Nephron progenitor cell (in vitro differentiated cells): ENCODE measurements around the gene SPDYE4.
A peak's percentile ranks its signal among the peaks of the same experiment; 100 is the strongest.
"Not testable (repeated sequence)": the region's sequence is repeated elsewhere in the genome, so short reads cannot be mapped to it uniquely, and the experiment has no call there.

Experiments
- DNase-seq: peaks from one replicate; pipeline ENCODE4 v3.0.0; 2021
- H3K27ac Mint-ChIP-seq: 2 replicates; pipeline ENCODE4 v1.8.0; 2021; ENCODE audit warnings: mild to moderate bottlenecking, moderate library complexity, mixed read lengths
- H3K27me3 Mint-ChIP-seq: 2 replicates; pipeline ENCODE4 v1.8.0; 2021; ENCODE audit warnings: mild to moderate bottlenecking, low read depth, mixed read lengths; ENCODE audit not compliant: poor library complexity
- H3K36me3 Mint-ChIP-seq: 2 replicates; pipeline ENCODE4 v1.8.0; 2021; ENCODE audit warnings: low read depth, mixed read lengths
- H3K4me1 Mint-ChIP-seq: 2 replicates; pipeline ENCODE4 v1.8.0; 2021; ENCODE audit warnings: mixed read lengths
- H3K4me3 Mint-ChIP-seq: 2 replicates; pipeline ENCODE4 v1.8.0; 2021; ENCODE audit warnings: mild to moderate bottlenecking, moderate library complexity, mixed read lengths
- H3K9me3 Mint-ChIP-seq: 2 replicates; pipeline ENCODE4 v1.8.0; 2021; ENCODE audit warnings: mild to moderate bottlenecking, moderate library complexity, mixed read lengths
- TF ChIP-seq, protein P1 (sequence below): fragments of 200-600 bp; sonication (generic); IDR thresholded peaks from 2 replicates; pipeline ENCODE4 v1.5.0; 2021; ENCODE audit warnings: antibody characterized with exemption

The SPDYE4 gene, protein sequence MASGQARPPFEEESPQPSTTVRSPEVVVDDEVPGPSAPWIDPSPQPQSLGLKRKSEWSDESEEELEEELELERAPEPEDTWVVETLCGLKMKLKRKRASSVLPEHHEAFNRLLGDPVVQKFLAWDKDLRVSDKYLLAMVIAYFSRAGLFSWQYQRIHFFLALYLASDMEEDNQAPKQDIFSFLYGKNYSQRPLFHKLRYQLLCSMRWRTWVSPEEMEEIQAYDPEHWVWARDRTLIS

DNA sequence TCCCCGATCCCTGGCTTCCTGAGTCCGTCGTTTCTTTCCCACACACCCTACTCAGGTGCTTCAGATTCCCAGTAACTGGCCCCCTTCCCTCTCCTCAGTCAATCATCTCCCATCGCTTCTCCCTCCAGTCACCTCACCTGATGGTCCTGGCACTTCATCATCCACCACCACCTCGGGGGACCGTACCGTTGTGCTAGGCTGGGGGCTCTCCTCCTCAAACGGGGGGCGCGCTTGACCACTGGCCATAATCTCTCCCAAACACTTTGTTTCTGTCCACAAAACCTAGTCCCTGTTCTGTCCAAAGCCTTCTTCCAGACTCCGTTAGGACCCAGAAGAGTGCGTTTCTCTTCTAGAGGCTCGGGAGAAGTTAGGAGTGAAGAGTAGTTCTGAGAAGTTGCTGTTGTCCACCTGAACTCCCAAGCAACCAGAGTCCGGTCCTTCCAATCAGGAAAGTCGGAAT is at the start of gene SPDYE4:
Gene SPDYE4, minus strand, starts transcription at position 410 of the 460 bp plus-strand sequence. Its CDS starts 164 bp downstream, at position 246.
- Mint-ChIP-seq H3K4me3 (no peak within 1 kb of the TSS), H3K27ac (no peak within 1 kb of the TSS), H3K4me1 (peaks cover 12% of the 10 kb centered on the region), H3K9me3 (peaks cover 15% of the 10 kb centered on the region), H3K27me3 (peaks cover 8% of the 10 kb centered on the region), H3K36me3 (no peaks in the 10 kb centered on the region)
- TF ChIP-seq, protein P1, sequence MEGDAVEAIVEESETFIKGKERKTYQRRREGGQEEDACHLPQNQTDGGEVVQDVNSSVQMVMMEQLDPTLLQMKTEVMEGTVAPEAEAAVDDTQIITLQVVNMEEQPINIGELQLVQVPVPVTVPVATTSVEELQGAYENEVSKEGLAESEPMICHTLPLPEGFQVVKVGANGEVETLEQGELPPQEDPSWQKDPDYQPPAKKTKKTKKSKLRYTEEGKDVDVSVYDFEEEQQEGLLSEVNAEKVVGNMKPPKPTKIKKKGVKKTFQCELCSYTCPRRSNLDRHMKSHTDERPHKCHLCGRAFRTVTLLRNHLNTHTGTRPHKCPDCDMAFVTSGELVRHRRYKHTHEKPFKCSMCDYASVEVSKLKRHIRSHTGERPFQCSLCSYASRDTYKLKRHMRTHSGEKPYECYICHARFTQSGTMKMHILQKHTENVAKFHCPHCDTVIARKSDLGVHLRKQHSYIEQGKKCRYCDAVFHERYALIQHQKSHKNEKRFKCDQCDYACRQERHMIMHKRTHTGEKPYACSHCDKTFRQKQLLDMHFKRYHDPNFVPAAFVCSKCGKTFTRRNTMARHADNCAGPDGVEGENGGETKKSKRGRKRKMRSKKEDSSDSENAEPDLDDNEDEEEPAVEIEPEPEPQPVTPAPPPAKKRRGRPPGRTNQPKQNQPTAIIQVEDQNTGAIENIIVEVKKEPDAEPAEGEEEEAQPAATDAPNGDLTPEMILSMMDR = no peak
- no peak for DNase-seq

DNA sequence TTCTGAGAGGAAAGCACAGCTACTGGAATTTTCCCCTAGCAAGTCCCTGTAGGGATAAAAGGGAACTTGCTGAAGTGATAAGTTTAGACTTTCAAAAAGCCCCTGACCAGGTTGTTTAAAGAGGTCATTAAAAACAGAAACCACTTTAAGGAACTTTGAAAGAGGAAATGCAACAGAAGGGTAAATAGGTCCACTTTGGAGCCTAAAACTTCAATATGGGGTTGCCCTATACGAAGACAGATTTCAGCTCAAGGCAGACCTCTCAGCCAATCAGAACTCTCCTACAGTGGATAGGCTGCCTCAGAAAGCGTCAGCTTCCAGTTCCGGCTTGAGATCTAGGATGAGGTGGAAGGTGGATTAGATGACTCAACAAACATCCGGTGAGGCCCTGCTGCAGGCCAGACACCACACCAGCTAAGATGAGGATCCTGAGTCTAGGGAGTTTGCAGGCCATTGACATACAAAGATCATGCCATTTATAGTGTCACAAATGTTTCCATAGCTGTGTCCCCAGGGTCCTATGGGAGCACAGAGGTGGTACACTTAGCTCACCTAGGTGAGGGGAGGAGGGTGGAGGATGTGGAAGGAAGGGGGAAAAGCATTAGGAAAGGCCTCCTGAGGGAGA is 48.7 kb upstream of the SPDYE4 start:
- Mint-ChIP-seq H3K36me3 (no peaks in the 10 kb centered on the region), H3K4me1 (peaks cover 27% of the 10 kb centered on the region), H3K27ac (no peak overlapping the region), H3K9me3 (peaks cover 45% of the 10 kb centered on the region), H3K27me3 (peaks cover 24% of the 10 kb centered on the region), H3K4me3 (no peak overlapping the region)
- no peak for DNase-seq
- TF ChIP-seq, protein P1 = no peak

DNA sequence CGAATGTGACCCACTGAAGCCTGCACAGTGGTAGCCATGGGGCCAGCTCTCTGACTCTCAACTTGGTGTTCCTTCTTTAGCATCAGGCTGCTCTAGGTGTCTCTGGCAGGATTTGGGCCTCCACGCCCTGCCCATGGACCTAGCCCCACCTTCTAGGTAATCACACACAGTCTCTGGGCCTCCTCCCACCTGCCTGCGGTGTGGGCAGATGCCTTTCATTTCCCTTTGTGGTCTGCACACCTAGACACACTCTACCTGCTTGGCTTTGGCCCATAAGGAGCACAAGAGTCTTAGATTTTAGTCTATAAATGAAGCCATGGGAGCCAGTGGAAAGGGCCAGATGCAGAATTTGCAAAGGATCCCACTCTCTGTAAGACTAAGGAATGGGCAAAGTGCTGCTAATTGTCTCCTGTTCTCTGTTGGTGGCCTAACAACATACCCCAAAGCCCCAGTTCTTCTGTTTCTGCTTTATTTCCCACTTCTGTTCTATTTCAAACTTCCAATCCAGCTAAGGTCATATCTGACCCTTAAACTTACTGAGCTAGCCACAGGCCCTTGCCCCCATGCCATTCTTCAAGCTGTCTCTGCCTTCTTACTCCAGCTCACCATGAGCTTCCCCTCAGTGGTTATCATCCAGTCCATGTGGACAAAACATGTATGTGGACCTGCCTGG is 48.0 kb upstream of the SPDYE4 start:
- H3K27ac Mint-ChIP-seq = no peak overlapping the region
- no peak for DNase-seq
- H3K36me3 Mint-ChIP-seq = no peaks in the 10 kb centered on the region
- H3K4me1 Mint-ChIP-seq = peaks cover 27% of the 10 kb centered on the region
- no peak overlapping the region for H3K4me3 Mint-ChIP-seq
- TF ChIP-seq, protein P1 = no peak
- H3K9me3 Mint-ChIP-seq = peaks cover 38% of the 10 kb centered on the region
- H3K27me3 Mint-ChIP-seq = peaks cover 25% of the 10 kb centered on the region

DNA sequence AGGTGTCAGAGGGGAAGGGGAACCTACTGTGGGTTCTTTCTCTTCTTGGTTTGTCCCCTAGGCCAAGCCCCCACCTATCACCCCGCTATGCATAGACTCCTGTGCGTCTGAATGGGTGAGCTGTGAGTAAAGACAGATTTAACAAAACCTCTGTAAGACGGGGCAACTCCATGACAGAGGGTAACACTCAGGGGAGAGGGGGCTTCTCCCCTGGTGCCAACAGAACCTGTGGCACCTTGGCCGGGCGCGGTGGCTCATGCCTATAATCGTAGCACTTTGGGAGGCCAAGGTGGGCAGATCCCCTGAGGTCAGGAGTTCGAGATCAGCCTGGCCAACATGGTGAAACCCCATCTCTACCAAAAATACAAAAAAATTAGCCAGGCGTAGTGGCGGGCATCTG is 47.0 kb upstream of the SPDYE4 start:
- H3K4me1 Mint-ChIP-seq = peaks cover 27% of the 10 kb centered on the region
- H3K27me3 Mint-ChIP-seq = peaks cover 35% of the 10 kb centered on the region
- not testable (repeated sequence) for H3K4me3 Mint-ChIP-seq, DNase-seq, H3K27ac Mint-ChIP-seq, H3K36me3 Mint-ChIP-seq
- H3K9me3 Mint-ChIP-seq = peaks cover 29% of the 10 kb centered on the region

DNA sequence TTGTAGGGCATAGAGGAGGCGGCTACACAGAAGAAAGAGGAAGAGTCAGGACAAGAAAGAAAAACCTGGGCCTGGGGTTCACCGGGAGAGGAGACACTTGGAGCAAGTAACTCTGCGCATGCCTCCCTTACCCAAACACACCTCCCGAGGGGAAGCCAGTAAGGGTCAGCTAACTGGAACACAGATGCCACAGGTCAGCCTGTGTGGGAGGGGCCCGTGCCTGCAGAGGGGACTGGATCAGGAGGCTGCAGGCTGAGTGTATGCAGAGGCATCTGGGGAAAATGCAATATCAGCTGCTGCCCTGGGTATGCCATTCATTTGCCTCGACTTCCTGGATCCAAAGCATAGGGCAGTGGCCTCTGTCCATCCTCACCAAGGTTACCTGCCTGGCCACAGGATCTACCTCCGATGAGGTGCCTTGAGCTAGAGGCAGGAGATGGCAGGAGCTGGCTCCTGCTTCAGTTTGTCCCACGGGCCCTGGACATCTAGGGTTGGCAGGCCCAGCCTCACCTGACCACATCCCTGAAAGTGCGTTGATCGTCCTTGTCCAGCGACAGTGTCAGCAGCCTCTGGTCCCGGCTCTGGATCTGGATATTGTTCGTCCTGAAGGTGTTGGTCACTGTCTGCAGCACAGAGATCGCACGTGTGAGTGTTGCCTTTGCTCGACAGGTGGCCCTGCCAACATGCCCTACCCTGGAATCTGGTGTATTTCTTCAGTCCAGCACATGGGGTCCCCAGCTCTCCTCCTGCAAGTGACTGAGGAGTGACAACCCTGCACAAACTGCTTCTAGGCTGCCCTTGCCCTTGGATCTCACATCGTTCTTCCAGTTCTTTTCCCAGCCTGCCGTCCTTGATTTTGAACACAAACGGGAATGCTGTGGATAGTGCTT is 45.4 kb upstream of the SPDYE4 start:
- peaks cover 28% of the 10 kb centered on the region for H3K4me1 Mint-ChIP-seq
- DNase-seq = peak; percentile 53
- H3K4me3 Mint-ChIP-seq = peak overlapping the region; percentile 11
- TF ChIP-seq, protein P1 = no peak
- peak overlapping the region; percentile 88 for H3K27ac Mint-ChIP-seq
- peaks cover 15% of the 10 kb centered on the region for H3K9me3 Mint-ChIP-seq
- H3K27me3 Mint-ChIP-seq = peaks cover 45% of the 10 kb centered on the region
- H3K36me3 Mint-ChIP-seq = no peaks in the 10 kb centered on the region
